K562 (cell line): Measurements from ENCODE around the gene AP2A2. TPM values are rescaled to one million over a fixed set of nuclear protein-coding genes. Genes with fewer than 3 reads are reported as not detected.
A peak's percentile ranks its signal among the peaks of the same experiment; 100 is the strongest.

ENCODE experiments used
- ATAC-seq: fragments of 200-7000 bp; cut with Tn5 transposase; 3 replicates; pipeline ENCODE4 v1.9.1; 2020; ENCODE audit warnings: moderate library complexity
- BruUV-seq: library from RNA; stranded (reverse); fragments of 400-500 nt; replicated peaks from 2 replicates; lab custom pipeline; 2021; lab: Mats Ljungman, UMichigan
- CTCF ChIA-PET: fragments of 300-600 bp; formaldehyde crosslinking; extraction: SDS; loops from one replicate; lab custom pipeline; 2021; ENCODE audit warnings: low intra/inter-chr PET ratio; lab: Yijun Ruan, JAX
- POLR2A ChIA-PET: fragments of 300-600, 350-650 bp; sonication (Branson Sonifier 250); formaldehyde crosslinking; extraction: SDS; loops from one replicate; lab custom pipeline; 2021; ENCODE audit warnings: antibody characterized with exemption, inconsistent platforms; lab: Yijun Ruan, JAX
- DNase-seq, 4 experiments: peaks; one replicate each; pipeline versions ENCODE4 v3.0.0 to v3.0.0-alpha.2; 2011 to 2018; ENCODE audit warnings: low spot score in 3 of 4, mixed read lengths in 3 of 4; ENCODE audit errors: extremely low read depth in 1 of 4
- FAIRE-seq: peaks from 2 replicates; lab custom pipeline; 2011; peaks lifted over from hg19 to GRCh38; lab: Jason Lieb, UNC
- H2AFZ ChIP-seq: 2 replicates; pipeline ENCODE4 v1.6.0; 2011; ENCODE audit warnings: low read depth, low read length, control low read depth, inconsistent platforms
- H3K27ac ChIP-seq: fragments of 200-600 bp; 3 replicates; pipeline ENCODE4 v1.8.0; 2011; ENCODE audit warnings: low read depth, mild to moderate bottlenecking, control low read depth, inconsistent platforms, low read length, moderate library complexity, mixed read lengths; ENCODE audit errors: extremely low read depth
- H3K27me3 ChIP-seq, 2 experiments: fragments of 300-600 bp in 1 of 2; 2 replicates in 1 of 2; 3 replicates in 1 of 2; pipeline versions ENCODE4 v1.6.0 to v1.8.0; 2011; ENCODE audit warnings: inconsistent platforms in 2 of 2, low read length in 2 of 2, mild to moderate bottlenecking in 1 of 2, mixed read lengths in 1 of 2, moderate library complexity in 1 of 2; ENCODE audit not compliant: control insufficient read depth in 2 of 2, insufficient read depth in 2 of 2
- H3K36me3 ChIP-seq: fragments of 300-600 bp; 3 replicates; pipeline ENCODE4 v1.8.0; 2011; ENCODE audit warnings: mild to moderate bottlenecking, low read length, inconsistent platforms; ENCODE audit not compliant: control insufficient read depth, insufficient read depth
- H3K4me1 ChIP-seq, 2 experiments: fragments of 200-600 bp in 1 of 2; replicated peaks in 1 of 2; 2 replicates in 1 of 2; 3 replicates in 1 of 2; pipeline versions ENCODE4 v1.5.1 to v1.8.0; 2011; ENCODE audit warnings: inconsistent platforms in 2 of 2, low read length in 2 of 2, mild to moderate bottlenecking in 1 of 2, mixed read lengths in 1 of 2, moderate library complexity in 1 of 2; ENCODE audit not compliant: control insufficient read depth in 2 of 2, insufficient read depth in 2 of 2
- H3K4me2 ChIP-seq: 2 replicates; pipeline ENCODE4 v1.6.1; 2011; ENCODE audit warnings: low read length, control low read depth, inconsistent platforms, mixed read lengths; ENCODE audit not compliant: insufficient read depth
- H3K4me3 ChIP-seq: fragments of 200-600 bp; sonication (generic), shearing (Covaris generic); 2 replicates; pipeline ENCODE4 v1.5.1; 2016; ENCODE audit warnings: control low read depth, inconsistent platforms
- H3K79me2 ChIP-seq: fragments of 200-600 bp; 3 replicates; pipeline ENCODE4 v1.8.0; 2011; ENCODE audit warnings: low read length, inconsistent platforms; ENCODE audit not compliant: control insufficient read depth, insufficient read depth
- H3K9ac ChIP-seq, 2 experiments: 2 replicates each; pipeline versions ENCODE4 v1.6.0 to v1.6.1; 2011; ENCODE audit warnings: low read depth in 2 of 2, low read length in 2 of 2, control low read depth in 1 of 2, inconsistent platforms in 1 of 2, mild to moderate bottlenecking in 1 of 2, mixed read lengths in 1 of 2; ENCODE audit not compliant: insufficient read depth in 1 of 2
- H3K9me1 ChIP-seq: one replicate; pipeline ENCODE4 v1.6.0; 2011; ENCODE audit warnings: inconsistent platforms, mild to moderate bottlenecking, low read length, moderate library complexity; ENCODE audit not compliant: control insufficient read depth, insufficient read depth
- H3K9me3 ChIP-seq: replicated peaks from 2 replicates; pipeline ENCODE4 v1.5.1; 2011; ENCODE audit warnings: low read depth, low read length, inconsistent platforms; ENCODE audit not compliant: control insufficient read depth, insufficient read depth
- H4K20me1 ChIP-seq: replicated peaks from 2 replicates; pipeline ENCODE4 v1.6.1; 2011; ENCODE audit warnings: low read length, inconsistent platforms, mixed read lengths; ENCODE audit not compliant: control insufficient read depth, insufficient read depth
- CTCF ChIP-seq, 3 experiments: IDR thresholded peaks in 2 of 3; conservative IDR thresholded peaks in 1 of 3; 2 replicates each; pipeline ENCODE4 v1.5.1; 2011 to 2012; ENCODE audit warnings: low read length in 3 of 3, mild to moderate bottlenecking in 3 of 3, control low read depth in 2 of 3, improper control_type of control experiment in 1 of 3, inconsistent platforms in 1 of 3, low read depth in 1 of 3, mixed read lengths in 1 of 3, moderate library complexity in 1 of 3; ENCODE audit not compliant: insufficient read depth in 2 of 3
- E2F1 ChIP-seq: sonication (generic); formaldehyde crosslinking; IDR thresholded peaks from 2 replicates; pipeline ENCODE4 v1.8.1; 2023; ENCODE audit warnings: mild to moderate bottlenecking, missing genetic modification reagents, moderate library complexity
- ESRRB ChIP-seq: fragments of 250-450 bp; sonication (Bioruptor Pico); IDR thresholded peaks from 2 replicates; pipeline ENCODE4 v1.5.0; 2020; ENCODE audit warnings: mild to moderate bottlenecking, moderate library complexity, borderline replicate concordance
- LARP7 ChIP-seq: fragments of 450-650 bp; IDR thresholded peaks from 2 replicates; pipeline ENCODE4 v1.6.1; 2016
- SP2 ChIP-seq: IDR thresholded peaks from 2 replicates; pipeline ENCODE4 v1.6.1; 2011; ENCODE audit warnings: mild to moderate bottlenecking, low read depth, low read length, moderate library complexity; ENCODE audit not compliant: poor library complexity, severe bottlenecking; ENCODE audit errors: extremely low read depth
- TSHZ1 ChIP-seq: fragments of 250-450 bp; sonication (Bioruptor Pico); IDR thresholded peaks from 2 replicates; pipeline ENCODE4 v1.4.0; 2020; ENCODE audit warnings: mild to moderate bottlenecking, moderate library complexity
- ZKSCAN1 ChIP-seq: fragments of 150-350 bp; IDR thresholded peaks from 2 replicates; pipeline ENCODE4 v1.6.1; 2016; ENCODE audit warnings: low read depth, low read length
- ZNF384 ChIP-seq: IDR thresholded peaks from 2 replicates; pipeline ENCODE4 v1.6.1; 2012; ENCODE audit warnings: low read depth, low read length, improper control_type of control experiment
- WGBS: fragments of 100-300 bp; shearing (Covaris generic); methylation state at CpG from one replicate; pipeline ENCODE4 v1.1.6; 2016; ENCODE audit warnings: low coverage, mixed read lengths; ENCODE audit not compliant: insufficient coverage; ENCODE audit errors: missing lambda C conversion rate; 5-methylcytosine and 5-hydroxymethylcytosine counted together
- in situ Hi-C: fragments of 300-500 bp; cut with MboI; formaldehyde crosslinking; loops from 4 replicates; pipeline ENCODE4 v1.15.0; 2018; ENCODE audit warnings: inconsistent platforms, mixed read lengths
- intact Hi-C: fragments of 100-400 bp; cut with micrococcal nuclease; formaldehyde crosslinking; loops from 2 replicates; pipeline ENCODE4 v1.14.2; 2022
- polyA plus RNA-seq, 8 experiments: library from polyadenylated mRNA; depleted of rRNA in 4 of 8; stranded (reverse) in 5 of 8; unstranded in 3 of 8; fragments of >200 nt; fragmentation: Nextera tagmentation in 2 of 8; fragmentation: Illumina TruSeq in 1 of 8; extraction: Ambion mirVana in 2 of 8; extraction: Trizol in 1 of 8; gene quantifications; 2 replicates each; pipeline versions ENCODE4 v1.2.1 to v1.2.3, GENCODE V29; 2011 to 2014; ENCODE audit warnings: inconsistent platforms in 1 of 8, missing spikeins in 1 of 8
- total RNA-seq, 7 experiments: library from RNA; depleted of rRNA in 6 of 7; stranded (reverse); fragments of >200 nt in 6 of 7; fragmentation: Illumina TruSeq in 2 of 7; extraction: Trizol in 2 of 7; gene quantifications; 2 replicates each; pipeline versions ENCODE4 v1.2.1 to v1.2.3, GENCODE V29; 2011 to 2021; ENCODE audit warnings: low replicate concordance in 1 of 7

AP2A2 gene
- total and polyA plus RNA-seq, 9 of the 15 experiments (the other 6 are each of a cell fraction or from before 2014, with no cell fraction given): 0.69 to 41.7 (median 15.2) TPM

- peaks cover 27 to 77% of the 10 kb centered on the region in 2 experiments for H3K27me3 ChIP-seq
- H4K20me1 ChIP-seq: 0 out of 2 replicates have a peak, but pooled peaks cover 12% of the 10 kb centered on the region
- no peak overlapping the region for H3K4me2 ChIP-seq
- no peak for FAIRE-seq
- ATAC-seq: no peak
- DNase-seq: no peak
- intact Hi-C loops (loop anchor here (5.0 kb wide), 1 partner anchor 141 kb away; no protein-coding TSS in a partner anchor), in situ Hi-C loops (no loop called here)
- no peak overlapping the region for H2AFZ ChIP-seq
- H3K79me2 ChIP-seq: no peaks in the 10 kb centered on the region
- no peaks in the 10 kb centered on the region for H3K9me1 ChIP-seq
- H3K9ac ChIP-seq: no peak overlapping the region
- no peaks in the 10 kb centered on the region for H3K9me3 ChIP-seq
- H3K36me3 ChIP-seq: no peaks in the 10 kb centered on the region
- no peak overlapping the region for H3K27ac ChIP-seq
- no peak overlapping the region for H3K4me3 ChIP-seq
- TF ChIP-seq E2F1 (CRISPR knock-in tag) (no peak), SP2 (no peak), TSHZ1 (no peak), LARP7 (no peak), CTCF (IDR thresholded peaks at IDR 0.05 in 2 of 3, conservative IDR thresholded peaks at IDR 0.05 in 1 of 3; ENCODE audit: insufficient read depth in 2 of 3, low read depth in 1 of 3, low read length in 3 of 3) (peak in 2 of 3 experiments; percentile 23 to 31; a peak in 2 of 6 replicates), ZNF384 (no peak), ZKSCAN1 (no peak), ESRRB (CRISPR knock-in tag) (no peak)
- WGBS: 2% methylated on average over 24 of the region's 25 CpGs
- H3K4me1 ChIP-seq: peaks cover 0 to 46% of the 10 kb centered on the region in 2 experiments; a peak in 3 of 5 replicates
- no TSS peak for BruUV-seq
- ChIA-PET CTCF (no interaction called here), POLR2A (interaction anchor here (1.0 kb wide), 1 partner anchor 12 kb away, joined by 3 read pairs; no protein-coding TSS in a partner anchor)
These were observed 122.9 kb downstream of the AP2A2 start for GRCh38 chr11:1048375-1049070.
